Glutamatergic neuron (in vitro differentiated cells): ENCODE measurements around the gene DOCK1. TPM values are rescaled to one million over a fixed set of nuclear protein-coding genes. Genes with fewer than 3 reads are reported as not detected.

ENCODE experiments used
- DNase-seq: peaks from one replicate; pipeline ENCODE4 v3.0.0; 2022
- H3K27ac Mint-ChIP-seq: one replicate; pipeline ENCODE4 v1.8.0; 2020; ENCODE audit warnings: mild to moderate bottlenecking, mixed read lengths, inconsistent platforms; ENCODE audit not compliant: unreplicated experiment
- H3K27me3 Mint-ChIP-seq: one replicate; pipeline ENCODE4 v1.8.0; 2020; ENCODE audit warnings: mild to moderate bottlenecking, moderate library complexity, mixed read lengths, inconsistent platforms; ENCODE audit not compliant: unreplicated experiment
- H3K36me3 Mint-ChIP-seq: one replicate; pipeline ENCODE4 v1.8.0; 2020; ENCODE audit warnings: mild to moderate bottlenecking, mixed read lengths, inconsistent platforms; ENCODE audit not compliant: unreplicated experiment
- H3K4me1 Mint-ChIP-seq: one replicate; pipeline ENCODE4 v1.8.0; 2020; ENCODE audit warnings: mild to moderate bottlenecking, low read depth, mixed read lengths, inconsistent platforms; ENCODE audit not compliant: unreplicated experiment
- H3K4me3 Mint-ChIP-seq: one replicate; pipeline ENCODE4 v1.8.0; 2020; ENCODE audit warnings: mild to moderate bottlenecking, mixed read lengths, inconsistent platforms; ENCODE audit not compliant: unreplicated experiment
- H3K9me3 Mint-ChIP-seq: one replicate; pipeline ENCODE4 v1.8.0; 2020; ENCODE audit warnings: mild to moderate bottlenecking, moderate library complexity, mixed read lengths, inconsistent platforms; ENCODE audit not compliant: unreplicated experiment
- CTCF ChIP-seq: fragments of 200-600 bp; sonication (generic); IDR thresholded peaks from one replicate; pipeline ENCODE4 v1.5.0; 2021; ENCODE audit not compliant: partially characterized antibody, unreplicated experiment
- total RNA-seq: library from RNA; stranded (reverse); fragmentation: NEBNext Ultra II Directional; extraction: Animal tissue kit (Norgen Biotek cat#: 25700); gene quantifications from one replicate; pipeline ENCODE4 v1.2.1, GENCODE V29; 2021; ENCODE audit not compliant: unreplicated experiment

Gene DOCK1
- total RNA-seq, 1 donor from 2014 or later: 19.7 TPM

- no peak overlapping the region for H3K27ac Mint-ChIP-seq
- H3K36me3 Mint-ChIP-seq: no peaks in the 10 kb centered on the region
- H3K4me1 Mint-ChIP-seq: peaks cover 3% of the 10 kb centered on the region
- peaks cover 3% of the 10 kb centered on the region for H3K9me3 Mint-ChIP-seq
- TF ChIP-seq CTCF: no peak
- no peak overlapping the region for H3K4me3 Mint-ChIP-seq
- no peaks in the 10 kb centered on the region for H3K27me3 Mint-ChIP-seq
- DNase-seq: no peak
Observed at GRCh38 chr10:127018766-127019165, 113.5 kb downstream of the DOCK1 start.

DNA sequence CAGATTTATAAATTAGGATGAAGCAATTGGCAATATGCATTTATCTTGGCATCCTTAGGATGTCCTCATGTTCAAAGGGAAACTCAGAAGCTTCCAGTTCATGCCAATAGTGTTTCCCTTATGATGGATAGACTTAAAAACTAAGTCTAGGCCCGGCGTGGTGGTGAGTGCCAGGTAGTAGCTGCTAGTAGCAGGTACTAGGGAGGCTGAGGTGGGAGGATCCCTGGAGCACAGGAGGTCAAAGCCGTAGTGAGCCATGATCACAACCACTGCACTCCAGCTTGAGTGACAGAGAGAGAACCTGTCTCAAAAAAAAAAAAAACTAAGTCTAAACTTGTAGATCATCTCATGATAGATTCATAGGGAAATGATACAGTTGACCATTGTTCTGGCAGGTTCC is 115.0 kb downstream of the DOCK1 start:
- Mint-ChIP-seq H3K27ac (no peak overlapping the region), H3K9me3 (peaks cover 2% of the 10 kb centered on the region), H3K36me3 (peaks cover 7% of the 10 kb centered on the region), H3K4me1 (peaks cover 1% of the 10 kb centered on the region), H3K27me3 (no peaks in the 10 kb centered on the region), H3K4me3 (no peak overlapping the region)
- no peak for DNase-seq
- TF ChIP-seq CTCF: no peak

GRCh38 chr10:127021801-127022200 is 116.6 kb downstream of the DOCK1 start:
- TF ChIP-seq CTCF: no peak
- H3K36me3 Mint-ChIP-seq: peaks cover 7% of the 10 kb centered on the region
- H3K4me1 Mint-ChIP-seq: no peaks in the 10 kb centered on the region
- H3K9me3 Mint-ChIP-seq: peaks cover 2% of the 10 kb centered on the region
- H3K27ac Mint-ChIP-seq: no peak overlapping the region
- H3K27me3 Mint-ChIP-seq: no peaks in the 10 kb centered on the region
- H3K4me3 Mint-ChIP-seq: no peak overlapping the region
- no peak for DNase-seq

GRCh38 chr10:127024685-127025435 is 119.6 kb downstream of the DOCK1 start:
- no peaks in the 10 kb centered on the region for H3K4me1 Mint-ChIP-seq
- H3K36me3 Mint-ChIP-seq: peaks cover 7% of the 10 kb centered on the region
- H3K4me3 Mint-ChIP-seq: no peak overlapping the region
- peaks cover 2% of the 10 kb centered on the region for H3K9me3 Mint-ChIP-seq
- no peaks in the 10 kb centered on the region for H3K27me3 Mint-ChIP-seq
- TF ChIP-seq CTCF: no peak
- DNase-seq: no peak
- no peak overlapping the region for H3K27ac Mint-ChIP-seq

- Mint-ChIP-seq H3K36me3 (peaks cover 7% of the 10 kb centered on the region), H3K9me3 (peaks cover 2% of the 10 kb centered on the region), H3K4me3 (no peak overlapping the region), H3K27ac (no peak overlapping the region), H3K27me3 (no peaks in the 10 kb centered on the region), H3K4me1 (peaks cover 3% of the 10 kb centered on the region)
- DNase-seq: no peak
- TF ChIP-seq CTCF: no peak
Observed at GRCh38 chr10:127027786-127028185, 122.6 kb downstream of the DOCK1 start.
